OCI-LY1 (cell line): ENCODE results near the gene ANXA6.

Experiments used
- H2AFZ ChIP-seq: fragments of 200-600 bp; sonication (generic), shearing (Covaris generic); 2 replicates; pipeline ENCODE4 v1.6.0; 2014; ENCODE audit warnings: antibody characterized with exemption, mild to moderate bottlenecking, low read length
- H3F3A ChIP-seq: fragments of 200-600 bp; sonication (generic), shearing (Covaris generic); 2 replicates; pipeline ENCODE4 v1.6.0; 2014; ENCODE audit warnings: mild to moderate bottlenecking, antibody characterized with exemption, low read length, moderate library complexity; ENCODE audit not compliant: insufficient read depth
- H3K27ac ChIP-seq: fragments of 200-600 bp; sonication (generic); 2 replicates; pipeline ENCODE4 v1.5.1; 2014; ENCODE audit warnings: low read length, mixed run types, mild to moderate bottlenecking, low read depth; ENCODE audit not compliant: poor library complexity, severe bottlenecking
- H3K27me3 ChIP-seq: fragments of 200-600 bp; sonication (generic); 2 replicates; pipeline ENCODE4 v1.6.0; 2014; ENCODE audit warnings: antibody characterized with exemption, mild to moderate bottlenecking, low read length, moderate library complexity; ENCODE audit not compliant: insufficient read depth
- H3K36me3 ChIP-seq: fragments of 200-600 bp; sonication (generic); 2 replicates; pipeline ENCODE4 v1.6.1; 2014; ENCODE audit warnings: mild to moderate bottlenecking, antibody characterized with exemption, low read length, moderate library complexity, mixed read lengths; ENCODE audit not compliant: insufficient read depth
- H3K4me1 ChIP-seq: fragments of 200-600 bp; sonication (generic); 2 replicates; pipeline ENCODE4 v1.5.1; 2014; ENCODE audit warnings: mild to moderate bottlenecking, low read length, moderate library complexity; ENCODE audit not compliant: insufficient read depth, severe bottlenecking
- H3K4me2 ChIP-seq: fragments of 200-600 bp; sonication (generic), shearing (Covaris generic); 2 replicates; pipeline ENCODE4 v1.6.1; 2014; ENCODE audit warnings: low read length
- H3K4me3 ChIP-seq: fragments of 200-600 bp; sonication (generic); 2 replicates; pipeline ENCODE4 v1.5.1; 2014; ENCODE audit warnings: low read length, low read depth, mild to moderate bottlenecking, mixed read lengths; ENCODE audit not compliant: poor library complexity, severe bottlenecking
- H3K79me2 ChIP-seq: fragments of 200-600 bp; shearing (Covaris generic); 2 replicates; pipeline ENCODE4 v1.6.1; 2016; ENCODE audit warnings: mixed run types, low read length, mixed read lengths; ENCODE audit not compliant: insufficient read depth
- H3K9ac ChIP-seq: fragments of 200-600 bp; sonication (generic), shearing (Covaris generic); 2 replicates; pipeline ENCODE4 v1.6.1; 2014; ENCODE audit warnings: mild to moderate bottlenecking, low read length, mixed read lengths
- H3K9me2 ChIP-seq: fragments of 200-600 bp; sonication (generic), shearing (Covaris generic); 2 replicates; pipeline ENCODE4 v1.6.1; 2014; ENCODE audit warnings: low read depth, mild to moderate bottlenecking, low read length, mixed read lengths
- H3K9me3 ChIP-seq: fragments of 200-600 bp; shearing (Covaris generic); 2 replicates; pipeline ENCODE4 v1.6.1; 2014; ENCODE audit warnings: low read length, mixed read lengths
- H4K20me1 ChIP-seq: fragments of 200-600 bp; sonication (generic), shearing (Covaris generic); 2 replicates; pipeline ENCODE4 v1.6.0; 2016; ENCODE audit warnings: mild to moderate bottlenecking, low read length; ENCODE audit not compliant: insufficient read depth
- CTCF ChIP-seq: fragments of 200-600 bp; sonication (generic), shearing (Covaris generic); IDR thresholded peaks from 2 replicates; pipeline ENCODE4 v1.5.1; 2017; ENCODE audit warnings: mild to moderate bottlenecking, antibody characterized with exemption, low read length, moderate library complexity, mixed read lengths
- EZH2 ChIP-seq: fragments of 200-600 bp; sonication (generic), shearing (Covaris generic); IDR thresholded peaks from 2 replicates; pipeline ENCODE4 v1.8.0; 2017; ENCODE audit warnings: borderline replicate concordance, mixed run types, mild to moderate bottlenecking, antibody characterized with exemption, low read length, moderate library complexity, mixed read lengths

ANXA6 gene

DNA sequence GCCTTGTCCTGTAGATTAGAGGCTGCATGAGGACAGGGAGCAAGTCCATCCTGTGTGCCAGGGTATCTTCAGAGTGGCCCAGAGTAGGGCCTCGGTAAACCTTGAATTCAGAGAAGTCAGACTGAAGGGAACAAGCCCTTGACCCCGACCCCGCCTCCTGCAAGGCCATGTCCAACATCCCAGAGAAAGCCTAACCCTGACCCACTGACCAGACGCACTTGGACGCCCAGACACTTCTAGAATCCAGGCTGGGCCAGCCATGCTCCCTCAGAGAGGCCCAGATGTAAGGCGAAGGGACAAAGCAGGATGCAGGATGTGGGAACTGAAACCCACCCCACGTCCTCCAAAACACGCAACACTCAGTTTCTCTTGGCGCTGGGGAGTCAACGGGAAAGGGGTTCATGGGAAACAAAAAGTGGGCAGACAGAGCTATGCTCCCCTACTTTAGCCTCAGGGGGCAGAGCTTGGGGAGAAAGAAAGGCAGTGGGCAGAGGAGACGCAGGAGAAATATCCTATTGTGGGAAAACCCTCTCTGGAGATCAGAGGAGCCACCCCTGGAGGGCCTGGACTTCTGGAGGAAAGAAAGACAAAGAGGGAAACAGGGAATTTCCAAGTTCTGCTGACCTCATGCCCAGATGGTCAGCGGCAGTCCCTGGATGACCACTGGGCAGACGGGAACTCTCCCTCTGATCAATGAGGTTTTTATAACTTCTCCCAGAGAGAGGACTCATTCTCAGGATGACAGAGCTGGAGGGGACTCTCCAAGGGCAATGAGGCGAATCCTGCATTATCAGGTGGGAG lies 89.7 kb downstream of the ANXA6 start:
- peaks cover 63% of the 10 kb centered on the region for H3K36me3 ChIP-seq
- H3K4me1 ChIP-seq, result peaks cover 97% of the 10 kb centered on the region

DNA sequence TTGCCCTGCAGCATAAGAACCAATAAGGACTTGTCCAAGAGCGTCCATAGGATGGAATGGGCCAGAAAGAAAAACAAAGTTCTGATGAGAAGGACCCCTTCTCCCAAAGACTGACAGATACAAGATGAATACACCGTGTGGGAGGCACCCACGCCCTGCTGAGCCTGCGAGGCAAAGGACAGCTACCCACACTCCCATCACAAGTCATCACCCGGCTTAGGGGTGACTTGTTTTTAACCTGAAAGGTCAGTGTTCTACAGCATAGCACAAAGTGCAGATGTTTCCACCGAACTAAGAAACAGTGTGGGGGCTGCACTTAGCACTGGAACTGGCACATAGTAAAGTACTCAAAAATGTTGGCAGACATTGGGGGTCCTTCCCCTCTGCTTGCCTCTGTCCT lies 90.7 kb downstream of the ANXA6 start:
- Histone ChIP-seq H3K27me3 (no peaks in the 10 kb centered on the region), H3K27ac (peak overlapping the region; percentile 94), H3K36me3 (peaks cover 72% of the 10 kb centered on the region), H2AFZ (no peak overlapping the region), H3K4me1 (peaks cover 88% of the 10 kb centered on the region), H3K4me3 (no peak overlapping the region), H3F3A (no peaks in the 10 kb centered on the region), H3K9ac (peak overlapping the region; percentile 28; the same call in 1 of the 2 replicates), H3K9me2 (no peaks in the 10 kb centered on the region), H3K4me2 (peak overlapping the region; percentile 19; the same call in 1 of the 2 replicates), H4K20me1 (no peaks in the 10 kb centered on the region), H3K9me3 (no peaks in the 10 kb centered on the region), H3K79me2 (peaks cover 58% of the 10 kb centered on the region)
- TF ChIP-seq EZH2 (no peak), CTCF (no peak)

More for the DNA sequence above, 89.7 kb downstream of the ANXA6 start:
- Histone ChIP-seq H3K4me3 (no peak overlapping the region), H3K79me2 (peaks cover 63% of the 10 kb centered on the region), H4K20me1 (no peaks in the 10 kb centered on the region), H3F3A (no peaks in the 10 kb centered on the region), H3K9me3 (no peaks in the 10 kb centered on the region), H3K4me2 (peak overlapping the region; percentile 56; the same call in 1 of the 2 replicates), H3K9ac (peak overlapping the region; percentile 48; the same call in 1 of the 2 replicates), H2AFZ (no peak overlapping the region), H3K27me3 (no peaks in the 10 kb centered on the region), H3K9me2 (no peaks in the 10 kb centered on the region), H3K27ac (peak overlapping the region; percentile 94)
- TF ChIP-seq CTCF, result no peak
- no peak for TF ChIP-seq EZH2

- H3K4me1 ChIP-seq, result peaks cover 83% of the 10 kb centered on the region
- peaks cover 46% of the 10 kb centered on the region for H3K79me2 ChIP-seq
Observed at GRCh38 chr5:151065609-151066008, 92.0 kb downstream of the ANXA6 start.

More at GRCh38 chr5:151065609-151066008, 92.0 kb downstream of the ANXA6 start:
- Histone ChIP-seq H3K27ac (peak overlapping the region; percentile 94), H3K4me3 (no peak overlapping the region), H3K36me3 (peaks cover 82% of the 10 kb centered on the region), H3K4me2 (no peak overlapping the region), H3K27me3 (no peaks in the 10 kb centered on the region), H3K9ac (peak overlapping the region; percentile 14; the same call in 1 of the 2 replicates), H4K20me1 (no peaks in the 10 kb centered on the region), H3F3A (no peaks in the 10 kb centered on the region), H3K9me2 (no peaks in the 10 kb centered on the region), H2AFZ (no peak overlapping the region), H3K9me3 (no peaks in the 10 kb centered on the region)
- TF ChIP-seq CTCF (no peak), EZH2 (no peak)
